Parathyroid adenoma (tissue), 2 donors: ENCODE measurements around the gene DAGLB.

ENCODE experiments used
- H2AFZ ChIP-seq: fragments of 300-600 bp; sonication (generic); one replicate; pipeline ENCODE4 v1.7.0; 2017; ENCODE audit warnings: antibody characterized with exemption, mild to moderate bottlenecking
- H3K27ac ChIP-seq: fragments of 300-600 bp; sonication (generic); one replicate; pipeline ENCODE4 v1.7.0; 2017
- H3K27me3 ChIP-seq: fragments of 300-600 bp; sonication (generic); one replicate; pipeline ENCODE4 v1.7.0; 2017; ENCODE audit warnings: low read length; ENCODE audit not compliant: control insufficient read depth, insufficient read depth
- H3K36me3 ChIP-seq: fragments of 300-600 bp; sonication (generic); one replicate; pipeline ENCODE4 v1.7.0; 2017; ENCODE audit warnings: low read length; ENCODE audit not compliant: control insufficient read depth, insufficient read depth
- H3K4me1 ChIP-seq: fragments of 300-600 bp; sonication (generic); one replicate; pipeline ENCODE4 v1.7.0; 2017; ENCODE audit warnings: control low read depth
- H3K4me2 ChIP-seq: fragments of 300-600 bp; sonication (generic); one replicate; pipeline ENCODE4 v1.7.0; 2017; ENCODE audit warnings: low read length
- H3K4me3 ChIP-seq: fragments of 300-600 bp; sonication (generic); one replicate; pipeline ENCODE4 v1.7.0; 2017; ENCODE audit warnings: low read depth, low read length
- H3K79me2 ChIP-seq: fragments of 300-600 bp; sonication (generic); one replicate; pipeline ENCODE4 v1.7.0; 2017; ENCODE audit warnings: control low read depth
- H3K9ac ChIP-seq: fragments of 300-600 bp; sonication (generic); one replicate; pipeline ENCODE4 v1.7.0; 2017; ENCODE audit warnings: mild to moderate bottlenecking
- H3K9me3 ChIP-seq: fragments of 300-600 bp; sonication (generic); one replicate; pipeline ENCODE4 v1.7.0; 2017; ENCODE audit warnings: low read length; ENCODE audit not compliant: control insufficient read depth
- CTCF ChIP-seq: fragments of 300-600 bp; sonication (generic); IDR thresholded peaks from one replicate; pipeline ENCODE4 v1.7.0; 2017; ENCODE audit warnings: antibody characterized with exemption, mild to moderate bottlenecking
- donor health status: primary hyperparathyroidism.

The DAGLB gene

GRCh38 chr7:6433784-6434615 is 13.8 kb downstream of the DAGLB start:
- Histone ChIP-seq H3K79me2 (no peaks in the 10 kb centered on the region), H3K9ac (no peak overlapping the region), H3K4me2 (no peak overlapping the region), H3K27ac (no peak overlapping the region), H3K4me3 (no peak overlapping the region), H3K36me3 (no peaks in the 10 kb centered on the region), H2AFZ (no peak overlapping the region), H3K4me1 (peaks cover 3% of the 10 kb centered on the region), H3K27me3 (no peaks in the 10 kb centered on the region), H3K9me3 (no peaks in the 10 kb centered on the region)
- no peak for TF ChIP-seq CTCF

GRCh38 chr7:6432781-6433180 is 15.0 kb downstream of the DAGLB start:
- no peaks in the 10 kb centered on the region for H3K27me3 ChIP-seq
- H3K4me1 ChIP-seq, result no peaks in the 10 kb centered on the region
- H3K4me2 ChIP-seq, result no peak overlapping the region
- no peak overlapping the region for H2AFZ ChIP-seq
- no peak overlapping the region for H3K9ac ChIP-seq
- H3K9me3 ChIP-seq, result no peaks in the 10 kb centered on the region
- H3K36me3 ChIP-seq, result no peaks in the 10 kb centered on the region
- no peak overlapping the region for H3K4me3 ChIP-seq
- H3K27ac ChIP-seq, result no peak overlapping the region
- TF ChIP-seq CTCF, result no peak
- no peaks in the 10 kb centered on the region for H3K79me2 ChIP-seq

DNA sequence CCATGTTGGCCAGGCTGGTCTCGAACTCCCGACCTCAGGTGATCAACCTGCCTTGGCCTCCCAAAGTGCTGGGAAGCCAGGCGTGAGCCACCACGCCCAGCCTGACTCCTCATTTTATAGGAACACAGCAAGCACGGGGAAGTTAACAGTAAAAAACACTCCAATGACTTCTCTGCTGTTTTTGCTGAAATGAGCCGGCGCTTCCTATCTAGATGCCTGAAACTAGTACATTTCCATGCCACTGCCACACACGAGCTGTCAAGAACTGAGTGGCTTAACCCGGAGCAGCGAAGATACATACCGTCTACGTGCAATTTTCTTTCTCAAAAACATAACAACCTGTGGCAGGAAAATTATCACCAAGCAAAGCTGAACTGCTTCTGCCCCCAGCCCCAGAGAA is 16.8 kb downstream of the DAGLB start:
- Histone ChIP-seq H3K27ac (no peak overlapping the region), H3K79me2 (no peaks in the 10 kb centered on the region), H3K36me3 (no peaks in the 10 kb centered on the region), H3K27me3 (no peaks in the 10 kb centered on the region), H3K4me1 (no peaks in the 10 kb centered on the region), H3K4me3 (no peak overlapping the region), H3K9me3 (no peaks in the 10 kb centered on the region), H2AFZ (no peak overlapping the region), H3K9ac (no peak overlapping the region), H3K4me2 (no peak overlapping the region)
- no peak for TF ChIP-seq CTCF

GRCh38 chr7:6430271-6430940 is 17.3 kb downstream of the DAGLB start:
- Histone ChIP-seq H3K4me2 (no peak overlapping the region), H3K4me1 (no peaks in the 10 kb centered on the region), H3K9ac (no peak overlapping the region), H3K27ac (no peak overlapping the region), H3K79me2 (no peaks in the 10 kb centered on the region), H2AFZ (no peak overlapping the region), H3K4me3 (no peak overlapping the region), H3K27me3 (no peaks in the 10 kb centered on the region), H3K36me3 (no peaks in the 10 kb centered on the region), H3K9me3 (no peaks in the 10 kb centered on the region)
- TF ChIP-seq CTCF, result no peak
